GM23338 (cell line): ENCODE measurements around the gene PRSS3.
"Not testable (repeated sequence)": the region's sequence is repeated elsewhere in the genome, so short reads cannot be mapped to it uniquely, and the experiment has no call there.

Experiments used
- CREB1 ChIP-seq: fragments of 250-450 bp; sonication (Bioruptor Pico); IDR thresholded peaks from 2 replicates; pipeline ENCODE4 v1.5.0; 2020; ENCODE audit warnings: low read depth, mild to moderate bottlenecking, moderate library complexity
- CTCF ChIP-seq, 2 experiments: fragments of 200-600 bp in 1 of 2; sonication (generic) in 1 of 2; conservative IDR thresholded peaks; 2 replicates each; pipeline versions ENCODE4 v1.5.1 to v1.6.1; 2016 to 2017; ENCODE audit warnings: antibody characterized with exemption in 2 of 2, low read depth in 2 of 2, mild to moderate bottlenecking in 2 of 2, moderate library complexity in 1 of 2
- EZH2 ChIP-seq: fragments of 200-600 bp; sonication (generic); IDR thresholded peaks from one replicate; pipeline ENCODE4 v1.8.0; 2017; ENCODE audit warnings: antibody characterized with exemption, mild to moderate bottlenecking, low read depth; ENCODE audit not compliant: unreplicated experiment
- EZH2phosphoT487 ChIP-seq: fragments of 200-600 bp; sonication (generic); IDR thresholded peaks from one replicate; pipeline ENCODE4 v1.8.1; 2018; ENCODE audit warnings: antibody characterized with exemption; ENCODE audit not compliant: unreplicated experiment
- JUNB ChIP-seq: IDR thresholded peaks from one replicate; pipeline ENCODE4 v1.6.1; 2016; ENCODE audit warnings: antibody characterized with exemption; ENCODE audit not compliant: unreplicated experiment
- NANOG ChIP-seq: IDR thresholded peaks from 2 replicates; pipeline ENCODE4 v1.6.1; 2016; ENCODE audit warnings: antibody characterized with exemption, borderline replicate concordance
- POLR2AphosphoS5 ChIP-seq: IDR thresholded peaks from 2 replicates; pipeline ENCODE4 v1.6.1; 2016; ENCODE audit warnings: antibody characterized with exemption, low read depth
- REST ChIP-seq: IDR thresholded peaks from one replicate; pipeline ENCODE4 v1.6.1; 2018; ENCODE audit warnings: antibody characterized with exemption; ENCODE audit not compliant: unreplicated experiment
- STAT1 ChIP-seq: IDR thresholded peaks from one replicate; pipeline ENCODE4 v1.6.1; 2016; ENCODE audit warnings: antibody characterized with exemption; ENCODE audit not compliant: unreplicated experiment
- ZNF114 ChIP-seq: fragments of 250-450 bp; sonication (Bioruptor Pico); IDR thresholded peaks from 2 replicates; pipeline ENCODE4 v1.5.0; 2020; ENCODE audit warnings: mild to moderate bottlenecking, moderate library complexity
- ZNF331 ChIP-seq: fragments of 250-450 bp; sonication (Bioruptor Pico); IDR thresholded peaks from 2 replicates; pipeline ENCODE4 v1.5.0; 2020; ENCODE audit warnings: low read depth, mild to moderate bottlenecking, moderate library complexity
- ZNF462 ChIP-seq: fragments of 250-450 bp; sonication (Bioruptor Pico); IDR thresholded peaks from 2 replicates; pipeline ENCODE4 v1.5.0; 2020; ENCODE audit warnings: mild to moderate bottlenecking, moderate library complexity
- TF ChIP-seq, protein P1 (sequence below): IDR thresholded peaks from 2 replicates; pipeline ENCODE4 v1.6.1; 2016; ENCODE audit warnings: antibody characterized with exemption

GRCh38 chr9:33847894-33848205 lies 52.5 kb downstream of the PRSS3 start:
- not testable (repeated sequence) for TF ChIP-seq CTCF (conservative IDR thresholded peaks at IDR 0.05; ENCODE audit: low read depth in 2 of 2); EZH2phosphoT487; EZH2; POLR2AphosphoS5; JUNB; CREB1 (CRISPR knock-in tag); REST; NANOG; ZNF331 (CRISPR knock-in tag); STAT1; ZNF114 (CRISPR knock-in tag); ZNF462 (CRISPR knock-in tag)
- TF ChIP-seq, protein P1, sequence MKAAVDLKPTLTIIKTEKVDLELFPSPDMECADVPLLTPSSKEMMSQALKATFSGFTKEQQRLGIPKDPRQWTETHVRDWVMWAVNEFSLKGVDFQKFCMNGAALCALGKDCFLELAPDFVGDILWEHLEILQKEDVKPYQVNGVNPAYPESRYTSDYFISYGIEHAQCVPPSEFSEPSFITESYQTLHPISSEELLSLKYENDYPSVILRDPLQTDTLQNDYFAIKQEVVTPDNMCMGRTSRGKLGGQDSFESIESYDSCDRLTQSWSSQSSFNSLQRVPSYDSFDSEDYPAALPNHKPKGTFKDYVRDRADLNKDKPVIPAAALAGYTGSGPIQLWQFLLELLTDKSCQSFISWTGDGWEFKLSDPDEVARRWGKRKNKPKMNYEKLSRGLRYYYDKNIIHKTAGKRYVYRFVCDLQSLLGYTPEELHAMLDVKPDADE = not testable (repeated sequence)
